ENCODE results near the gene NDRG4. TPM values are rescaled to one million over a fixed set of nuclear protein-coding genes. Genes with fewer than 3 reads are reported as not detected.
A peak's percentile ranks its signal among the peaks of the same experiment; 100 is the strongest.

NDRG4 gene
- total and polyA plus RNA-seq, 2 donors (not counting 1 experiment from before 2014, with no cell fraction given), result 0.96 to 1.1 TPM

- H3K4me1 Mint-ChIP-seq, result peaks cover 22% of the 10 kb centered on the region
- intact Hi-C loops (cut with micrococcal nuclease), result loop anchor here (1.0 kb wide), 1 partner anchor 14 kb away; the partner anchor contains the start of gene SETD6
- peak overlapping the region; percentile 89 for H3K4me3 Mint-ChIP-seq
- Histone ChIP-seq H3K79me2 (ENCODE audit: control insufficient read depth, insufficient read depth, low read length) (no peaks in the 10 kb centered on the region), H3K9ac (ENCODE audit: low read length) (peak overlapping the region; percentile 71), H3K9me3 (ENCODE audit: control extremely low read depth in 1 of 3, control insufficient read depth in 2 of 3, insufficient read depth in 1 of 3, low read length in 2 of 3) (peaks cover 0 to 12% (median 0%) of the 10 kb centered on the region in 3 donors), H3K27me3 (replicated peaks in 1 of 4; ENCODE audit: control extremely low read depth in 1 of 4, control insufficient read depth in 3 of 4, insufficient read depth in 4 of 4, low read length in 3 of 4) (peaks cover 0 to 47% (median 17%) of the 10 kb centered on the region in 4 experiments), H3K27ac (ENCODE audit: low read length in 2 of 2) (no peak overlapping the region), H3K36me3 (replicated peaks in 1 of 2; ENCODE audit: control extremely low read depth in 1 of 2, control insufficient read depth in 1 of 2, extremely low read depth in 1 of 2, insufficient read depth in 2 of 2, low read length in 1 of 2) (no peaks in the 10 kb centered on the region), H3K4me2 (replicated peaks; ENCODE audit: low read depth, low read length, poor library complexity, severe bottlenecking) (peak overlapping the region; percentile 98), H3K4me1 (ENCODE audit: control insufficient read depth in 2 of 2, insufficient read depth in 2 of 2, low read length in 2 of 2) (peaks cover 23 to 25% of the 10 kb centered on the region in 2 donors), H3K4me3 (ENCODE audit: control extremely low read depth in 1 of 5, extremely low read depth in 1 of 5, insufficient read depth in 1 of 5, low read depth in 2 of 5, low read length in 4 of 5) (peak overlapping the region in 4 of 5 experiments; percentile 55 to 73 (median 58)), H4K20me1 (ENCODE audit: control insufficient read depth, insufficient read depth, low read length, poor library complexity, severe bottlenecking) (no peaks in the 10 kb centered on the region), H2AFZ (ENCODE audit: insufficient read depth, low read depth, low read length, poor library complexity, severe bottlenecking) (peak overlapping the region; percentile 75)
- peak; percentile 39 for ATAC-seq (ENCODE audit: low read depth)
- H3K27ac Mint-ChIP-seq, result no peak overlapping the region
- no peak for TF ChIP-seq EZH2 (IDR thresholded peaks at IDR 0.05; ENCODE audit: borderline replicate concordance, insufficient read depth, low read depth, low read length, poor library complexity, severe bottlenecking)
- no peak for TF ChIP-seq CTCF (IDR thresholded peaks at IDR 0.05)
- WGBS (ENCODE audit: insufficient coverage), result 12% methylated on average over 41 of the region's 42 CpGs
- DNase-seq, result peak; percentile 61
- no peaks in the 10 kb centered on the region for H3K9me3 Mint-ChIP-seq (ENCODE audit: insufficient read depth)
- ChIA-PET POLR2A (no interaction called here), CTCF (interaction anchor here (0.6 to 1.9 kb wide), 3 partner anchors 12 to 14 kb away, joined by 3 to 4 read pairs (median 3); no protein-coding TSS in a partner anchor)
- H3K27me3 Mint-ChIP-seq, result peaks cover 23% of the 10 kb centered on the region
Observed at GRCh38 chr16:58501242-58502131, 1.5 kb downstream of the NDRG4 start.
